ENCODE data around the gene LRRD1.
"Not testable (repeated sequence)": the region's sequence is repeated elsewhere in the genome, so short reads cannot be mapped to it uniquely, and the experiment has no call there.

LRRD1 gene

GRCh38 chr7:92178928-92179924 lies at the start of gene LRRD1:
Gene LRRD1, minus strand, starts transcription at chr7:92179142. Its CDS starts 13,940 bp downstream, at chr7:92165202.
- DNase-seq = peak; percentile 65 to 83 (median 78)

- DNase-seq = no peak
These were observed 49.8 kb upstream of the LRRD1 start for GRCh38 chr7:92228742-92229141.

- no peak for DNase-seq
These were observed 49.2 kb upstream of the LRRD1 start for GRCh38 chr7:92228100-92228499.

DNA sequence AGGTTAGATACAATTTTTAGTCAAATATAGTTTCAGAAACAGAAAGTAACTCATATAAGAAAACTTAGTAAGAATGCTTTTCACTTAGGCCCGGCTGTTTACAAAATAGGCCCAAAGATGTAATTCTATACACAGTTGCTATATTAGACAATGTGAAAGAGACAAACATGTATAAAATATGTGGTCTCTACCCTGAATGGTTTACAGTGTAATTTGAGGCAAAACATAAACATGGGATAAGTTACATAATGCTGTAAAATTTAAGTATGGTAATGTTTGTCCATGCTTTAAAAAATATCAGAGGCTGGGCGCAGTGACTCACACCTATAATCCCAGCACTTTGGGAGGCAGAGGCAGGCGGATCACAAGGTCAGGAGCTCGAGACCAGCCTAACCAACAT lies 48.0 kb upstream of the LRRD1 start:
- no peak for DNase-seq

DNA sequence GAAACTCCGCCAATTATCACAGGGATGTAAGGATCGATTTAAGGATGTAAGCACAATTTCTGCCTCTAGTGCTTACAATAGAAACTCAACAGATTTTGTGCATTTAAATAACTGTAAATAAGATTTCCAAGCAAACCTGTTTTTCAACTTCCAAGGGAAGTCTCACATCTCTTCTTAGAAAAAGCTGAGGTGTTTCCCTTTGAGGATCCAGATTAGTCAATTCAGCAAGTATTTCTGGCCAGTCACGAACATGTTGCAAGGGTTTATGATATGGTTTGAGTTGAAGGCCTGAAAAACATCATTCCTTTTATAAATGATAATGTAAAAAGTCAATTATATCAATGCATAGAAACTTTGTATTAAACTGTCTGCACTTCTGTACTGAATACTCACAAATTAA lies 42.8 kb upstream of the LRRD1 start:
- no peak for DNase-seq

- no peak for DNase-seq
These were observed 27.7 kb upstream of the LRRD1 start for GRCh38 chr7:92206672-92207071.

DNA sequence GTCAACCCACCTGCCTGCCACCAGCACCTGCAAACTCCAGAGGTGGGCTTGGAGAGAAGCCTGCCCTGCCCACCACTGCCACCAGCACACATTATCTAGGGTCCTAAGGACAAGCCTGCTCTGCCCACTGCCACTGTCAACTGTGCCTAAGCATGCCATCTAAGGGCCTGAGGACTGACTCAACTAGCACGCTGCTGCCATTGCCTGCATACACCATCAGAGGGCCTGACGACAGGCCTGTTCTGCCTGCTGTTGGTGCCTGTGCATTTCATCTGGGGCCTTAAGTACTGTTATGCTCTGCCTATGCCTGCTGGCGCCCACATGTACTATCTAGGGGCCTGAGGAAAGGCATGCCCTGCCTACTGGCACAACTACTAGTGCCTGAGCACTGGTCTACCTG lies 27.0 kb upstream of the LRRD1 start:
- no peak for DNase-seq

GRCh38 chr7:92200791-92201190 lies 21.8 kb upstream of the LRRD1 start:
- no peak for DNase-seq

- no peak for DNase-seq
These were observed 13.4 kb upstream of the LRRD1 start for GRCh38 chr7:92192326-92192725.

- not testable (repeated sequence) for DNase-seq
These were observed 10.3 kb upstream of the LRRD1 start for GRCh38 chr7:92189246-92189645.

DNA sequence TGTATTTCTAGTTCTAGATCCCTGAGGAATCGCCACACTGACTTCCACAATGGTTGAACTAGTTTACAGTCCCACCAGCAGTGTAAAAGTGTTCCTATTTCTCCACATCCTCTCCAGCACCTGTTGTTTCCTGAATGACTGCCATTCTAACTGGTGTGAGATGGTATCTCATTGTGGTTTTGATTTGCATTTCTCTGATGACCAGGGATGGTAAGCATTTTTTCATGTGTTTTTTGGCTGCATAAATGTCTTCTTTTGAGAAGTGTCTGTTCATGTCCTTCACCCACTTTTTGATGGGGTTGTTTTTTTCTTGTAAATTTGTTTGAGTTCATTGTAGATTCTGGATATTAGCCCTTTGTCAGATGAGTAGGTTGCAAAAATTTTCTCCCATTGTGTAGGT lies 5.4 kb upstream of the LRRD1 start:
- not testable (repeated sequence) for DNase-seq

GRCh38 chr7:92177362-92177761 lies 1.6 kb downstream of the LRRD1 start:
- no peak for DNase-seq

GRCh38 chr7:92169529-92169928 lies 9.4 kb downstream of the LRRD1 start:
- DNase-seq = not testable (repeated sequence)

- no peak for DNase-seq
These were observed 17.7 kb downstream of the LRRD1 start for GRCh38 chr7:92161271-92161670.

DNA sequence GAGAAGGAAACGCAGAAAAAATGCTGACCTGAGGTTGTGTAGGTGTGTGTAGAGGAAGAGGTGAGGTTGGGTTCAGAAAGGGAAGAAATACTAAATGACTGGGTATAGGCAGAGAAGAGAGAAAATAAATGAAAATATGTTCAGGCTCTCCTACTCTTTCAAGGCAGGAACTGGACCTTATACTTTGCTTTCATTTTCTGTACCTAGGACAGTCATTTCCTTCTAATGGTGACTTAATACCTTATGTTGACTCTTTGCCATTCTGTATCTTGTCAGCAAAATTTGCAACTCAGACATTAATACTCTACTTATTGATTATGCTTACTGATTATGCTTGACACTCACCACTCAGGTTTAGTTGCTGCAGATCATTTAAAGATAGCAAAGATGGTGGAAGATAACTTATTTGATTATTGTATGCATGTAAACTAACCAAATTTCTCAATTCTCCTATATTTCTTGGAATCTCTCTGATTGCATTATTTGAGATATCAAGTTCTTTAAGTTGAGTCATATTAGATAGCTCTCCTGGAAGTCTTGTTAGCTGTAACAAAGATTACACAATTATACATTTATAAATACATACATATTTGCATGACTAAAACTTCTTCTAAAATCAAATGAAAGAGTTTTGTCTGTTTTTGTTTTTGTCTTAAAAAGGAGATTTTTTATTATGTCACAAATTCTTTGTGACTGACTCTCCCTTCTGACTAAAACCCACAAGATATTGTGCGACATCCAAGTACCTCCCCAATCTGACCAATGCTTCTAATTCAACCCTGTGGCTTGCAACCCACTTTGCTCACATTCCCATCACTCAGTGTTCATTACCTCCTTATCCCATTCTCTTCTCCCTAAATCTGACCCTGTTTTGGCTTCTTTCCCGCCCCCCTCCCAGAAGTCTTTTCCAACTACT lies 20.0 kb downstream of the LRRD1 start:
- no peak for DNase-seq

DNA sequence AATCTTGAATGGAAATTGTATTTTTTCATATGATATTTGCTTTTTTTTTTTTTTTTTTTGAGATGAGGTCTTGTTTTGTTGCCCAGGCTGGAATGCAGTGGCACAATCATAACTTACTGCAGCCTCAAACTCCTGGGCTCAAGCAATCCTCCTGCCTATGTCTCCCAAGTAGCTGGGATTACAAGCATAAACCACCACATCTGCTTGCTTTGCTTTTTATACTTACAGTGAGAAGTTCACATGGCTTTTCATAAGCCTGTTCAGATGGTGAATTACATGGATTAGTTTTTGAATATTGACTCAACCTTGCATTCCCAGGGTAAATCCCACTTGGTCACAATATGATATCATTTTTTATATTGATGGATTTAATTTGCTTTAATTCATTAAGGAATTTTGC lies 22.0 kb downstream of the LRRD1 start:
- no peak for DNase-seq

DNA sequence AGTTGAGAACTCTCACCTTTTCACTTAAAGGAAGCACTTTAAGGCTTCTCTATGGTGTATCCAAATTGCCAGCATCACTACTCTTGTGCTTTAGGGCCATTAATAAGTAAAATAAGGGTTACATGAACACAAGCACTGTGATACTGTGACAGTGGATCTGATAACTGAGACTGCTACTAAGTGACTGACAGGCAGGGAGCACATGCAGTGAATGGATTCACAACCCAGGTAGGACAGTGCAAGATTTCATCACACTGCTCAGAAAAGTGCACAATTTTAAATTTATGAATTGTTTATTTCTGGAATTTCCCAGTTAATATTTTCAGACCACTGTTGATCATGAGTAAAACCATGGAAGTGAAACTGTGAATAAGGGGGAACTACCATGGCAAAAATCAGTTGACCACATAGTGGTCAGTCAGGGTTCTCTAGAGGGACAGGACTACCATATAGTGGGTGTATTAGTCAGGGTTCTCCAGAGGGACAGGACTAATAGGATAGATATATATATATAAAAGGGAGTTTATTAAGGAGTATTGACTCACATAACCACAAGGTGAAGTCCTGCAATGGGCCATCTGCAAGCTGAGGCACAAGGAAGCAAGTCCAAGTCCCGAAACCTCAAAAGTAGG lies 23.7 kb downstream of the LRRD1 start:
- no peak for DNase-seq

DNA sequence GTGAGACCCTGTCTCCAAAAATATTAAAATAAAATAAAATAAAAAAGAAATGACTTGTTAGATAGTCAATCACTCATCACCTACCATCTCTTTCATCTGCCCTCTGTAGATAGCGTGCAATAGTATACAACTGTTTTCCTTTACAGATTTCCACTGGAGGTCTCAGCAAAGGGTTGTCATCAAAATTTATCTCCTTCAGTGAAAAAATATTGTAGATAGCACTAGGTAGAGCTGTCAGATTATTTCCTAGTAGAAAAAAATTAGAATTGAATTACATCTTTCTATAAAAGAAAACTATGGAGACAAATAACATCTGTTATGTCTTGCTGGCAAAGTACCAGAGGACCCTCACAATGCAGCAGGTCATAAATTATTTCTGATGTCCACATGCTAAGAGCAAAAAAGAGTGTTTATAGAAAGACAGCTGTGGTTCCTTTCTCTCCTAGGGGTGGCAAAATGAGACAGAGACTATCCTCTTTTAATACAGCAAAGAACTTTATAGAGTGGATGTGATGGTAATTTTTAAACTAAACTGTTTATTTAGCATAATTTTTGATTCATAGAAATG lies 28.4 kb downstream of the LRRD1 start:
- no peak for DNase-seq

DNA sequence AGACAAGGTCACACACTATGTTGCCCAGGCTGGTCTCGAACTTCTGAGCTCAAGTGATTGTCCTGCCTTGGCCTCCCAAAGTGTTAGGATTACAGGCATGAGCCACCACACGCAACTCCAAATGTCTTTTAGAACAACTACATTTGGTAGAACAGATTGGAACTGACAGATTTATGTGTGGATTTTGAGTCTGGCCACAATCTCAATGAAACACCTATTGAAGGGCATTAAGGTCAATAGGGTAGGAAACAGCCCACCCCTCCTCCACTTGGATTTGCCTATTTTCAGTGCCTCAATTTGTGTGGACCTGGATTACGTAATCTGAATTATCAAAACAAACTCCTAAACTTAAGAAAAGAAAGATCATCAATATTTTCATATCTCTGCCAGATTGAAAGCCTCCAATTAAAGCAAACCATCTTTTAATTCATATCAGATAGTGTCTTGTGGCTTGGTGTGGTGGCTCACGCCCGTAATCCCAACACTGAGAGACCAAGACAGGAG lies 29.2 kb downstream of the LRRD1 start:
- no peak for DNase-seq

DNA sequence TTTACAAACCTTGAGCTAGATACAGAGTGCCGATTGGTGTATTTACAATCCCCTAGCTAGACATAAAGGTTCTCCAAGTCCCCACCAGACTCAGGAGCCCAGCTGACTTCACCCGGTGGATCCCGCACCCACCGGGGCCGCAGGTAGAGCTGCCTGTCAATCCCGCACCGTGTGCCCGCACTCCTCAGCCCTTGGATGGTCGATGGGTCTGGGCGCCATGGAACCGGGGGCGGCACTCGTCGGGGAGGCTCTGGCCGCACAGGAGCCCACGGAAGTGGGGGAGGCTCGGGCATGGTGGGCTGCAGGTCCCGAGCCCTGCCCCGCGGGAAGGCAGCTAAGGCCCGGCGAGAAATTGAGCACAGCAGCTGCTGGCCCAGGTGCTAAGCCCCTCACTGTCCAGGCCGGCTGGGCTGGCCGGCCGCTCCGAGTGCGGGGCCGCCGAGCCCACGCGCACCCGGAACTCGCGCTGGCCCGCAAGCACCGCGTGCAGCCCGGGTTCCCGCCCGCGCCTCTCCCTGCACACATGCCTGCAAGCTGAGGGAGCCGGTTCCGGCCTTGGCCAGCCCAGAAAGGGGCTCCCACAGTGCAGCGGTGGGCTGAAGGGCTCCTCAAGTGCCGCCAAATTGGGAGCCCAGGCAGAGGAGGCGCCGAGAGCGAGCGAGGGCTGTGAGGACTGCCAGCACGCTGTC lies 35.6 kb downstream of the LRRD1 start:
- not testable (repeated sequence) for DNase-seq

DNA sequence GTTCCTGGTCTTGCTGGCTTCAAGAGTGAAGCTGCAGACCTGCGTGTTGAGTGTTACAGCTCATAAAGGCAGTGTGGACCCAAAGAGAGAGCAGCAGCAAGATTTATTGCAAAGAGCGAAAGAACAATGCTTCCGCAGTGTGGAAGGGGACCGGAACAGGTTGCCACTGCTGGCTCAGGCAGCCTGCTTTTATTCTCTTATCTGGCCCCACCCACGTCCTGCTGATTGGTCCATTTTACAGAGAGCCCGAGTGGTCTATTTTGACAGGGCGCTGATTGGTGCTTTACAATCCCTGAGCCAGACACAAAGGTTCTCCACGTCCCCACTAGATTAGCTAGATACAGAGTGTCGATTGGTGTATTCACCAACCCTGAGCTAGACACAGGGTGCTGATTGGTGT lies 36.2 kb downstream of the LRRD1 start:
- not testable (repeated sequence) for DNase-seq

DNA sequence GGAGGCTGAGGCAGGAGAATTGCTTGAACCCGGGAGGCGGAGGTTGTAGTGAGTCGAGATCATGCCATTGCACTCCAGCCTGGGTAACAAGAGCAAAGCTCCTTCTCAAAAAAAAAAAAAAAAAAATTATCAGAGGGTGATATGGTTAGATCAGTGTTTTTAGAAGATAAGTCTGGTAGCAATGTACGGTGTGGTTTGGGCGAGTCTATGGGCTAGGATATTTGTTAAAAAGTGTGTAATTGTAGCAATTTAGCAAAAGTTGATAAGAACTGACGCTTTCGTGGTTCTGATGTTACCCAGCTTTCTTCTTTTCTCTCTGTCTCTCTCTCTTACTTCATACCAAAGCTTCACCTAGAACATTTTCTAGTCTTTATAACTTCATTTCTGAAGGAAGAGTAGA lies 37.8 kb downstream of the LRRD1 start:
- DNase-seq = no peak
